Liver (tissue), 9 donors: ENCODE results near the gene CFAP47. TPM values are rescaled to one million over a fixed set of nuclear protein-coding genes. Genes with fewer than 3 reads are reported as not detected.

Experiments
- DNase-seq: peaks from one replicate; pipeline ENCODE4 v3.0.0-alpha.2; 2017; ENCODE audit warnings: low spot score
- H3K27ac ChIP-seq, 2 donors: one replicate each; pipeline ENCODE4 v1.7.0; 2013; ENCODE audit warnings: inconsistent platforms in 2 of 2, low read length in 2 of 2, control low read depth in 1 of 2, low read depth in 1 of 2, mild to moderate bottlenecking in 1 of 2
- H3K27me3 ChIP-seq, 4 donors: one replicate each; pipeline versions ENCODE4 v1.6.1 to v1.7.0; 2013; ENCODE audit warnings: low read length in 3 of 4, inconsistent platforms in 1 of 4, mild to moderate bottlenecking in 1 of 4, moderate library complexity in 1 of 4; ENCODE audit not compliant: control insufficient read depth in 4 of 4, insufficient read depth in 4 of 4
- H3K36me3 ChIP-seq, 4 donors: one replicate each; pipeline versions ENCODE4 v1.6.1 to v1.7.0; 2013; ENCODE audit warnings: low read length in 3 of 4, mild to moderate bottlenecking in 3 of 4, low read depth in 1 of 4, moderate library complexity in 1 of 4; ENCODE audit not compliant: control insufficient read depth in 4 of 4, insufficient read depth in 3 of 4
- H3K4me1 ChIP-seq, 4 donors: one replicate each; pipeline versions ENCODE4 v1.6.1 to v1.7.0; 2013; ENCODE audit warnings: low read length in 3 of 4, mild to moderate bottlenecking in 3 of 4, moderate library complexity in 1 of 4; ENCODE audit not compliant: control insufficient read depth in 4 of 4, insufficient read depth in 4 of 4
- H3K4me3 ChIP-seq, 3 donors: one replicate each; pipeline versions ENCODE4 v1.6.1 to v1.7.0; 2013; ENCODE audit warnings: low read length in 3 of 3, control low read depth in 1 of 3, low read depth in 1 of 3, mild to moderate bottlenecking in 1 of 3
- H3K9ac ChIP-seq, 2 donors: one replicate each; pipeline ENCODE4 v1.7.0; 2013; ENCODE audit warnings: low read length in 2 of 2, mild to moderate bottlenecking in 2 of 2, moderate library complexity in 2 of 2, control low read depth in 1 of 2, low read depth in 1 of 2
- H3K9me3 ChIP-seq, 4 donors: one replicate each; pipeline versions ENCODE4 v1.6.1 to v1.7.0; 2013; ENCODE audit warnings: low read length in 3 of 4; ENCODE audit not compliant: control insufficient read depth in 4 of 4
- CTCF ChIP-seq: fragments of 150-350 bp; IDR thresholded peaks from 2 replicates; pipeline ENCODE4 v1.5.1; 2017; ENCODE audit warnings: improper control_type of control experiment, low read depth, low read length; ENCODE audit not compliant: missing input control
- EGR1 ChIP-seq, 2 donors: IDR thresholded peaks; 2 replicates each; pipeline ENCODE4 v1.6.1; 2016 to 2018; ENCODE audit warnings: antibody characterized with exemption in 2 of 2, low read depth in 2 of 2
- FOXA1 ChIP-seq: IDR thresholded peaks from 2 replicates; pipeline ENCODE4 v1.6.1; 2016; ENCODE audit warnings: antibody characterized with exemption
- FOXA2 ChIP-seq: IDR thresholded peaks from 2 replicates; pipeline ENCODE4 v1.6.1; 2016; ENCODE audit warnings: antibody characterized with exemption
- GABPA ChIP-seq, 2 donors: IDR thresholded peaks in 1 of 2; conservative IDR thresholded peaks in 1 of 2; 2 replicates each; pipeline ENCODE4 v1.6.1; 2016; ENCODE audit warnings: antibody characterized with exemption in 2 of 2, mild to moderate bottlenecking in 1 of 2, moderate library complexity in 1 of 2
- HNF4A ChIP-seq, 2 donors: conservative IDR thresholded peaks; 2 replicates each; pipeline ENCODE4 v1.6.1; 2016; ENCODE audit warnings: antibody characterized with exemption in 2 of 2, mild to moderate bottlenecking in 2 of 2
- HNF4G ChIP-seq: IDR thresholded peaks from 2 replicates; pipeline ENCODE4 v1.6.1; 2016; ENCODE audit warnings: antibody characterized with exemption
- JUND ChIP-seq, 2 donors: IDR thresholded peaks; 2 replicates each; pipeline ENCODE4 v1.6.1; 2016; ENCODE audit warnings: antibody characterized with exemption in 2 of 2
- MAX ChIP-seq: IDR thresholded peaks from 2 replicates; pipeline ENCODE4 v1.6.1; 2016; ENCODE audit warnings: antibody characterized with exemption
- NR2F2 ChIP-seq: IDR thresholded peaks from 2 replicates; pipeline ENCODE4 v1.6.1; 2016; ENCODE audit warnings: antibody characterized with exemption
- RAD21 ChIP-seq, 2 donors: IDR thresholded peaks; 2 replicates each; pipeline ENCODE4 v1.6.1; 2016; ENCODE audit warnings: antibody characterized with exemption in 2 of 2, mild to moderate bottlenecking in 2 of 2
- RXRA ChIP-seq, 2 donors: IDR thresholded peaks; 2 replicates each; pipeline ENCODE4 v1.6.1; 2017 to 2018; ENCODE audit warnings: antibody characterized with exemption in 2 of 2, mild to moderate bottlenecking in 1 of 2
- SP1 ChIP-seq: IDR thresholded peaks from 2 replicates; pipeline ENCODE4 v1.6.1; 2018; ENCODE audit warnings: antibody characterized with exemption, mild to moderate bottlenecking
- TAF1 ChIP-seq: conservative IDR thresholded peaks from 2 replicates; pipeline ENCODE4 v1.6.1; 2016; ENCODE audit warnings: antibody characterized with exemption, mild to moderate bottlenecking
- YY1 ChIP-seq: IDR thresholded peaks from 2 replicates; pipeline ENCODE4 v1.6.1; 2016; ENCODE audit warnings: antibody characterized with exemption, mild to moderate bottlenecking
- ZBTB33 ChIP-seq: IDR thresholded peaks from 2 replicates; pipeline ENCODE4 v1.6.1; 2016; ENCODE audit warnings: antibody characterized with exemption
- WGBS: extraction: QIAGEN DNeasy Blood & Tissue Kit; methylation state at CpG from one replicate; pipeline ENCODE4 v1.1.7; 2013; 5-methylcytosine and 5-hydroxymethylcytosine counted together
- polyA plus RNA-seq, 2 donors: library from polyadenylated mRNA; stranded (reverse) in 1 of 2; unstranded in 1 of 2; fragments of 200-250 nt in 1 of 2; fragments of >200 nt in 1 of 2; fragmentation: Nextera tagmentation in 1 of 2; extraction: Ambion mirVana in 1 of 2; gene quantifications; one replicate each; pipeline versions ENCODE4 v1.2.1 to v1.2.3, GENCODE V29; 2013 to 2015
- total RNA-seq, 2 donors: library from RNA; depleted of rRNA; stranded (reverse); fragments of >200 nt; gene quantifications; one replicate each; pipeline ENCODE4 v1.2.3, GENCODE V29; 2014
- TF ChIP-seq, protein P1 (sequence below): IDR thresholded peaks from 2 replicates; pipeline ENCODE4 v1.6.1; 2016; ENCODE audit warnings: antibody characterized with exemption
- donor health status: healthy.
- donor health status: healthy.
- donor health status: healthy.
- donor health status: healthy.
- donor health status: healthy.

CFAP47 gene
- total and polyA plus RNA-seq, 4 donors, result under 0.01 to 0.03 (median 0.01) TPM; not detected in 1

- DNase-seq, result no peak
- no peak overlapping the region for H3K27ac ChIP-seq
- no peaks in the 10 kb centered on the region for H3K4me1 ChIP-seq
- 61% methylated on average over 7 of the region's 7 CpGs for WGBS
- no peak for TF ChIP-seq JUND (IDR thresholded peaks at IDR 0.05)
- TF ChIP-seq CTCF, result no peak
- no peak overlapping the region for H3K9ac ChIP-seq
- no peak overlapping the region for H3K4me3 ChIP-seq
- no peaks in the 10 kb centered on the region for H3K9me3 ChIP-seq
- H3K36me3 ChIP-seq, result no peaks in the 10 kb centered on the region
- no peaks in the 10 kb centered on the region for H3K27me3 ChIP-seq
Observed at GRCh38 chrX:36159254-36159653, 239.7 kb downstream of the CFAP47 start.

DNA sequence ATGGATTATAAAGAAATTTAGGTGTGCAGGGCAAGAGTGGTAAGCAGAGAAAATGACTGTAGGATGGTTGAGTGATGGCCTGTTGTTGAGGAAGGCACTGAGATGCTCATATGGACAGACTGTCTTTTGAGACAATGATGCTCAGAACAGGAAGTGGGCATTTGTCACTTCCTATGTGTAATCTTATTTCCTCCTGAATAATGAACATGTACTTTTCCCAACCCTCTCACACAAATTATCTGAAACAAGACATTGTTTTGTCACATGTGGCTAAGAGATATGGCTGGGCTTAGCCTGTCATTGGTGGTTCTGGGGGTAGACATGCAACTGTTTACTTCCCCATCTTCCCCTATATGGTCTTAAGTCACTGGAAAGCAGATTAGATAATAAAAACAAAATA is 240.5 kb downstream of the CFAP47 start:
- Histone ChIP-seq H3K9me3 (no peaks in the 10 kb centered on the region), H3K36me3 (no peaks in the 10 kb centered on the region), H3K9ac (no peak overlapping the region), H3K27me3 (no peaks in the 10 kb centered on the region), H3K4me1 (no peaks in the 10 kb centered on the region), H3K27ac (no peak overlapping the region), H3K4me3 (no peak overlapping the region)
- DNase-seq, result no peak
- TF ChIP-seq CTCF (no peak), RXRA (IDR thresholded peaks at IDR 0.05) (no peak), EGR1 (IDR thresholded peaks at IDR 0.05; ENCODE audit: low read depth in 2 of 2) (no peak), HNF4G (no peak), YY1 (no peak), GABPA (IDR thresholded peaks at IDR 0.05 in 1 of 2, conservative IDR thresholded peaks at IDR 0.05 in 1 of 2) (no peak), HNF4A (conservative IDR thresholded peaks at IDR 0.05) (no peak)
- TF ChIP-seq, protein P1, sequence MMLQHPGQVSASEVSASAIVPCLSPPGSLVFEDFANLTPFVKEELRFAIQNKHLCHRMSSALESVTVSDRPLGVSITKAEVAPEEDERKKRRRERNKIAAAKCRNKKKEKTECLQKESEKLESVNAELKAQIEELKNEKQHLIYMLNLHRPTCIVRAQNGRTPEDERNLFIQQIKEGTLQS, result no peak

- H3K4me3 ChIP-seq, result no peak overlapping the region
- no peak overlapping the region for H3K27ac ChIP-seq
- no peaks in the 10 kb centered on the region for H3K4me1 ChIP-seq
- no peaks in the 10 kb centered on the region for H3K27me3 ChIP-seq
- no peaks in the 10 kb centered on the region for H3K36me3 ChIP-seq
- no peak for DNase-seq
- no peak overlapping the region for H3K9ac ChIP-seq
- H3K9me3 ChIP-seq, result no peaks in the 10 kb centered on the region
- TF ChIP-seq JUND (IDR thresholded peaks at IDR 0.05) (no peak), MAX (no peak), RAD21 (IDR thresholded peaks at IDR 0.05) (no peak), HNF4G (no peak), NR2F2 (no peak), FOXA1 (no peak), RXRA (IDR thresholded peaks at IDR 0.05) (no peak), FOXA2 (no peak), TAF1 (no peak), SP1 (no peak), HNF4A (conservative IDR thresholded peaks at IDR 0.05) (no peak), YY1 (no peak), EGR1 (IDR thresholded peaks at IDR 0.05; ENCODE audit: low read depth in 2 of 2) (no peak), GABPA (IDR thresholded peaks at IDR 0.05 in 1 of 2, conservative IDR thresholded peaks at IDR 0.05 in 1 of 2) (no peak), ZBTB33 (no peak), CTCF (no peak)
- TF ChIP-seq, protein P1, result no peak
Observed at GRCh38 chrX:36198575-36198974, 279.0 kb downstream of the CFAP47 start.
